DMS53 treated with DMSO at 0.1 percent for 48 hours (cell line): ENCODE results near the gene PRRT1B.
"Not testable (repeated sequence)": the region's sequence is repeated elsewhere in the genome, so short reads cannot be mapped to it uniquely, and the experiment has no call there.

Source experiments
- DNase-seq: peaks from one replicate; lab custom pipeline; 2025; ENCODE audit not compliant: unreplicated experiment; lab: John Stamatoyannopoulos, UW

The PRRT1B gene

GRCh38 chr9:131545003-131545785 is at the start of gene PRRT1B:
PRRT1B (plus strand) TSS chr9:131545523; CDS start chr9:131545616, 93 bp downstream.
- DNase-seq: peak; percentile 92

DNA sequence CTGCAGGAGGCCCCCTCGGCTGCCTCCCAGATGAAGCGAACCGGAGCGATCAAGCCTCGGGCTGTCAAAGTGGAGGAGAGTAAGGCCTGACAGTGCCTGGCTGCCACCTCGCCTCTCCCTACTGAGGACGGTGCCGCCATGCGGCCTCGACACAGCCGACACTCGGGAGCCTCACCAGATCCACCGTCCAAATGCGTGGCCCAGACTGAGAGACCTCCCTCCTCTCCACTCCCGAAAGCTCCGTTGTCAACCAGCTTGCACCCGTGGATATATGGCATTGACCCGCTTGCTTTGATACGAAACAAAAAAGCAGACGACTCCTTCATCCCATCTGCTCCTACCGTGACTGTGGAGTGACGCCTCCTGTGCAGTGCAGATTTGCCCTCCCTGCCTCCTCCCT is 49.5 kb upstream of the PRRT1B start:
- no peak for DNase-seq

DNA sequence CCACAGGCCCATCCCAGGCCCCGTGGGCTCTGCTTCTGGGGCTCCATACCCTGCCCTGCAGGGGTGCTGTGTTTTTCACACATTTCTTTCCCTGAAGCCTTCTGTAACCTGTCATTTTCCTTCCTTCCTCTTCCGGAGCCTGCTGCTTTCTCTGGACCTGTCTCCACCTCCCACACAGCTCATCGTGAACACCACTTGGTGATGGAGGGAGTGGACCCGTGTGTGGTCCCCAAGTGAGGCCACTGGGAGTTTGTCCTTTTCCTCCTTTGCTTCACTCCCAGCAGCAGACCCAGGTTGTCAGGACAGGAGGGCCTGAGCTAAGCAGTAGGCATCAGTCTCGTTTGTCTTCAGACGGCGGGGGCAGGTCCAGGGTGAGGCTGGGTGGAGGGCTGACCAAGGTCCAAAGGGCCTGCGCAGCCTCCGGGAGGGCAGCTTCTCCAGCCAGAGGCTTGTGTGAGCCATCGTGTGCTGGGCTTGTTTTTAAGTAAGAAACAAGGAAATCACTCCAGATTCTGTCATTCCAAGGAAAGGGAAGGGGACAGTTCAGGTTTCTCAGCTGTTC is 48.4 kb upstream of the PRRT1B start:
- DNase-seq: no peak

GRCh38 chr9:131499254-131499767 is 46.0 kb upstream of the PRRT1B start:
- no peak for DNase-seq

DNA sequence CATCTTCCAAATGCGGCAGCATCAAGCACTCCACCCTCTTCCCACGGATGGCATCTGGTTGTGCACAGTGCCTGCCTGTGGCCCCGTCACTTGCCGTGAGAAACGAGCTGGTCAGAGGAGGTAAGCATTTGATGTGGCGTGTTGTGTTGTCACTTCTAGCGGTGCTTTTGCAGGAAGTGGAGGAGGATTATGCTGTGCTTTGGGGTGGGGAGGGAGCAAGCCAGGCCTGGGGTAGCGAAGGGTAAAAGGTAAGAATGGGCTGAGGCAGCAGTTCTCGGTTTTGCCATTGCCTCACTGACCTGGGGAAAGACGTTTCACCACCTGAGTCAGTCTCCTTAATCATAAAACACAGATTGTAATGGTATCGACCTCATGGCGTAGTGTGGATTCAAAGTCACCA is 44.9 kb upstream of the PRRT1B start:
- DNase-seq: no peak

GRCh38 chr9:131500939-131501541 is 44.3 kb upstream of the PRRT1B start:
- DNase-seq: no peak

DNA sequence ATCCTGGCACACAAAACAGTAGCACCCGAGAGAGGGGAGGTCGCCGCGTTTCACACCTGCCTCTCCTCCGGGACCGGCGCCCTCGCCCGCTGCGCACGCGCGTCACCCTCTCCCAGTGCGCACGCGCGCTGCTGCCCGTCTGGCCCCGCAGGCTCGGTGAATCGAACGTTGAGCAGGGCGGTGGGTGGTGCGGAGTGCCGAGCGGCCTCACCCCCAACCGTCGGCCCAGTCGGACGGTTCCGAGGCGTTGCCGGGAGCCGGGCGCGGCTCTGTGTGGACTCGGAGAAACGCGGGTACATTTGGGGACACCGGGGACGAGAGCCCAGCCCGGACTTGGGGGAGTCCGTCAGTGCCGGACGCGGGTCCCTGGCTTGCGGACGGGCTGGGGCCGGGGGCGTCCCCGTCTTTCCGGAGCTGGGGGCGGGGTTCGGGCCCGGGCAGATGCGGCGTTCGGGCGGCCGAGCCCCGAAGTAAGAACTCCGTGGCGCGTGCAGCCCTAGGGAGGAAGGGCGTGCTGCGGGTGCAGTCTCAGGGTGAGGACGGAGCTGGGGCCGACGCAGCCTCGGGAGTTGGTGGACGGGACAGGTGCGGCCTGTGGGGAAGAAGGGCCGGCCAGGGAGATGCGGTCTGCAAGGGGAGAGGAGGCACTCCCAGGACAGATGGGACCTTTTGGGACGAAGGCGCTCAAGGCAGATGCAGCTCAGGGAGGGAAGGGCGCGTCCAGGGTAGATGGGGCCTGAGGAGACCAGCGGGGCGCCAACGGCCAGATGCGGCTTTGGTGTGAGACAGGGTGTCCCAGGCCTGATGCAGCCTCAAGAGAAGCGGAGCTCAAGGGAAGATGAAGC is 42.3 kb upstream of the PRRT1B start, which contains the start of gene POMT1:
TSS of gene POMT1 (plus strand) at position 138 of the 845 bp plus-strand sequence. CDS start 1,301 bp downstream, outside the sequence.
- DNase-seq: peak; percentile 88

GRCh38 chr9:131503626-131504465 is 41.5 kb upstream of the PRRT1B start:
- DNase-seq: no peak

DNA sequence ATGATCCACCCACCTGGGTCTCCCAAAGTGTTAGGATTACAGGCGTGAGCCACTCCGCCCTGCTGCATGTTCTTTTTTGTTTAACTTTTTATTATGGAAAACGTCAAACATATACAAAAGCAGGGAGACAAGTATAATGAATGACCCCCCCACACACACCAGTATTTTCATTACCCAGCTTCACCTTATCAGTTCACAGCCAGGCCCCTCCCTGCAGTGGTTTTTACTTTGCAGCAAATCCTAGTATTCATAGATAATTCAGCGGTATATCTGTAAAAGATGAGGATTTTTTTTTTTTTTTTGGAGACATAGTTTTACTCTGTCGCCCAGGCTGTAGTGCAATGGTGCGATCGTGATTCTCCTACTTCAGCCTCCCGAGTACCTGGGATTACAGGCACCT is 40.3 kb upstream of the PRRT1B start:
- DNase-seq: no peak

GRCh38 chr9:131511416-131511815 is 33.9 kb upstream of the PRRT1B start:
- no peak for DNase-seq

DNA sequence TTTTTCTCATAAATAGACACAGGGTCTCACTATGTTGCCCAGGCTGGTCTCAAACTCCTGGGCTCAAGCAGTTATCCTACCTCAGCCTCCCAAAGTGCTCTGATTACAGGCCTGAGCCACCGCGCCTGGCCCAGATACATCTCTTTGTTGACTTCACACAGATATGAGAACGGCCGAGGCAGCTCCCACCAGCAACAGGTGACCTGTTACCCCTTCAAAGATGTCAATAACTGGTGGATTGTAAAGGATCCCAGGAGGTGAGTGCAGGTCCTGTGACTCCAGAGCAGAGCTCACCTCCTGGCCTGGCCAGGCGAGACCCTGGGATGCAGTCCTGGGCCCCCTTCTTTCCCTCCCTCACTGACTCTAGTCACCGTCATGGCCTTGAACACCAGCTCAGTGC is 33.4 kb upstream of the PRRT1B start:
- DNase-seq: no peak

DNA sequence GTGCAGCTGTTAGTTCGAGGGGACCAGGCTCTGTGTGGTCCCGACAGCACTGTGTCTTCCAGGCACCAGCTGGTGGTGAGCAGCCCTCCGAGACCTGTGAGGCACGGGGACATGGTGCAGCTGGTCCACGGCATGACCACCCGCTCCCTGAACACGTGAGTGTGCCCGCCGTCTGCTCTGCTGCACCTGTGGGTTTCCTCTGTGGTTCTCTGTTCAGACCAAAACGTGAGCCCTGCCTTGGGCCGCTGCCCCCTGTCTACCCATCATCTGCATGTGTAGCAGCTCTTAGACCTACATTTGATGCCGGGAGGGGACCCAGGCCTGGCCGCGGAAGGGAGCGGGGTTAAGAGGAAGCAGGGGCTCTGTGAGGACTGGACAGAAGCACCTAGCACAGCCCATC is 32.1 kb upstream of the PRRT1B start:
- no peak for DNase-seq

GRCh38 chr9:131515559-131516031 is 29.7 kb upstream of the PRRT1B start:
- not testable (repeated sequence) for DNase-seq

DNA sequence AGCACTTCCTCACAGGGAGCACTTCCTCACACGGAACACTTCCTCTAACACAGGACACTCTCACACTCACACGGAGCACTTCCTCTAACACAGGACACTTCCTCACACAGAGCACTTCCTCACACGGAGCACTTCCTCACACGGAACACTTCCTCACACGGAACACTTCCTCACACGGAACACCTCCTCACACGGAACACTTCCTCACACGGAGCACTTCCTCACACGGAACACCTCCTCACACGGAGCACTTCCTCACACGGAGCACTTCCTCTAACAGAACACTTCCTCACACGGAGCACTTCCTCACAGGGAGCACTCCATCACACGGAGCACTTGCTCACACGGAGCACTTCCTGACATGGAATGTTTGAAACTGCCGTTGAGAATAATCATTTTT is 29.2 kb upstream of the PRRT1B start:
- no peak for DNase-seq

- DNase-seq: no peak
Measured at GRCh38 chr9:131516930-131517329, 28.4 kb upstream of the PRRT1B start.

DNA sequence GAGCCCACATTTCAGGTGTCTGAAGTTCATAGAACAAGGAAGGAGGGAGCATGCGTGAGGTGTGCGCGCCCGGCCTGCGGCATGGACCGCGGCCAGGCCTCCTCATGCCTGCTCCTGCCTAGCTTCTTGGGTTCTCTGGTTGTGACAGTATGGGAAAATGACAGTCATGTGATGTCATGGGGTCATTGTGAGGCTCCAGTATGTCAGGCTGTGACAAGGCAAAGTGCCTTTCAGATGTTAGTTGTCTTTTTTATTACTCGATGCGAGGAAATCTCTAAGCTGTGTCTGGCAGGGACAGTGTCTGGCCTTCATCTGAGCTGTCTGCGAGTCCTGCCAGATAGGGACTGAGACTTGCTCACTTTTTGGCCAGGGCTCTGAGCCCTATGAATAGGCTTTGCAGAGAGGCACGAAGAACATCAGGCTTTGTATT is 27.5 kb upstream of the PRRT1B start:
- no peak for DNase-seq

- no peak for DNase-seq
Measured at GRCh38 chr9:131518553-131518952, 26.8 kb upstream of the PRRT1B start.

- no peak for DNase-seq
Measured at GRCh38 chr9:131520503-131520902, 24.8 kb upstream of the PRRT1B start.

DNA sequence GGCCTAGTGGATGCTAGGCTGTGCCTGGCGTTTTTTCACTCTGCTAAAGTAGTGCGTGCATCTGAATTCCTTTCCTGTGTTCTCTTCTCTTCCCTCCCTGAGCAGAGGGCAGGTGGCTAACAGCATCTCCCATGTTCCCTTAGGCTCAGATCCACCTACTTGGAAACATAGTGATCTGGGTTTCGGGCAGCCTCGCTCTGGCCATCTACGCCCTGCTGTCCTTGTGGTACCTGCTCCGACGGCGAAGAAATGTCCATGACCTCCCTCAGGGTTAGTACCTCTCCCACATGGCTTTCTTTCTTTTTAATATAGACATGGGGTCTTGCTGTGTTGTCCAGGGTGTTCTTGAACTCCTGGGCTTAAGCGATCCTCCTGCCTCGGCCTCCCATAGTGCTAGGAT is 24.1 kb upstream of the PRRT1B start:
- no peak for DNase-seq

DNA sequence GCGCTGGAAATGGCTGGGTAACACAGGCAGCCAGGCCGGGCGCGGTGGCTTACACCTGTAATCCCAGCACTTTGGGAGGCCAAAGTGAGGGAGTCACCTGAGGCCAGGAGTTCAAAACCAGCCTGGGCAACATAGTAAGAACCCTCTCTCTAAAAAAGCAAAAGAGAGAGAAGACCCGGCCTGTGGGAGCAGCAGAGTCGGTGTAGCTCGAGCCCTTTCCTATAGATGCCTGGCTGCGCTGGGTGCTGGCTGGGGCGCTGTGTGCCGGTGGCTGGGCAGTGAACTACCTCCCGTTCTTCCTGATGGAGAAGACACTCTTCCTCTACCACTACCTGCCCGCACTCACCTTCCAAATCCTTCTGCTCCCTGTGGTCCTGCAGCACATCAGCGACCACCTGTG is 23.5 kb upstream of the PRRT1B start:
- no peak for DNase-seq
